22Rv1 (cell line): ENCODE measurements around the gene RALY.

Experiments used
- CTCF ChIP-seq: fragments of 450-650 bp; IDR thresholded peaks from 2 replicates; pipeline ENCODE4 v1.5.1; 2017; ENCODE audit warnings: mild to moderate bottlenecking
- ZFX ChIP-seq: fragments of 450-650 bp; IDR thresholded peaks from 2 replicates; pipeline ENCODE4 v1.6.1; 2017; ENCODE audit warnings: antibody characterized with exemption, borderline replicate concordance

DNA sequence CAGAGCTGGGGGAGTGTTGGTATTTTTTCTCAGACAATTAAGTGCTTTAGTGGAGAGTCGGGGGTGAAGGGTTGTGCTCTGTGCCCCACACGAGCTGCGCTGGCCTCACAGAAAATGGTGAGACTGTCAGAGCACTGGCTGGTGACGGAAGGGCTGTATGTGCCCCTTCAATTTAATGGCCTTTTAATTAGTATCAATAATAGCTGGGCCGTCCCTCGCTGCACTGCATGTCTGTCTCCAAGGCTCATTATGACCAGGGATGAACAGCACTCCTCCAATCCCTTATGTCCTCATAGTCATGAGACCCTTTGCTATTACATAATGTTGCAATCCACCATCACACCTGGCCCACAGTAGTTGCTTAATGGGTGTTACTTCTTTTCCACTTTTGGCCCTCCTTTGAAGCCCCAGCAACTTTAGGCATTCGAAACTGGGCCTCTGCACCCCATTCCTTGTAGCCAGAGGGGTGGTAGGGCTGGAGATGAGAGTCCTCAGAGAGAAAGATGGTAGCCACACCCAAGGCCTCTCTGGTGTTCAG lies 9.5 kb upstream of the RALY start:
- TF ChIP-seq CTCF (no peak), ZFX (no peak)
